PC-9 (cell line): ENCODE data around the gene COL23A1. TPM values are rescaled to one million over a fixed set of nuclear protein-coding genes. Genes with fewer than 3 reads are reported as not detected.
A peak's percentile ranks its signal among the peaks of the same experiment; 100 is the strongest.

ENCODE experiments used
- BruUV-seq: library from RNA; stranded (reverse); fragments of 400-500 nt; replicated peaks from 2 replicates; lab custom pipeline; 2021; lab: Mats Ljungman, UMichigan
- CTCF ChIA-PET: fragments of 300-600 bp; sonication (Branson Sonifier 250); formaldehyde crosslinking; loops from one replicate; lab custom pipeline; 2022; ENCODE audit warnings: antibody characterized with exemption; lab: Charles Lee
- POLR2A ChIA-PET: fragments of 300-600 bp; sonication (Branson Sonifier 250); formaldehyde crosslinking; loops from one replicate; lab custom pipeline; 2022; ENCODE audit warnings: antibody characterized with exemption; ENCODE audit not compliant: unreplicated experiment; lab: Charles Lee
- DNase-seq, 2 experiments: peaks; one replicate each; pipeline versions ENCODE4 v3.0.0 to v3.0.0-alpha.2; 2015 to 2022; ENCODE audit warnings: mixed read lengths in 1 of 2
- H2AFZ ChIP-seq: fragments of 200-600 bp; sonication (generic); 2 replicates; pipeline ENCODE4 v1.8.1; 2017; ENCODE audit warnings: antibody characterized with exemption
- H3F3A ChIP-seq: fragments of 200-600 bp; sonication (generic); 2 replicates; pipeline ENCODE4 v1.8.1; 2017; ENCODE audit warnings: antibody characterized with exemption, mild to moderate bottlenecking, low read depth; ENCODE audit not compliant: insufficient read depth
- H3K27ac ChIP-seq: fragments of 200-600 bp; sonication (generic); 2 replicates; pipeline ENCODE4 v1.6.1; 2016; ENCODE audit warnings: mixed run types
- H3K27me3 ChIP-seq: fragments of 200-600 bp; sonication (generic); 2 replicates; pipeline ENCODE4 v1.6.1; 2016; ENCODE audit warnings: low read depth, mixed run types; ENCODE audit not compliant: insufficient read depth
- H3K36me3 ChIP-seq: fragments of 200-600 bp; sonication (generic); 2 replicates; pipeline ENCODE4 v1.6.1; 2016; ENCODE audit warnings: low read depth, mixed run types
- H3K4me1 ChIP-seq: fragments of 200-600 bp; sonication (generic); replicated peaks from 2 replicates; pipeline ENCODE4 v1.6.1; 2016; ENCODE audit warnings: mixed run types; ENCODE audit not compliant: insufficient read depth
- H3K4me2 ChIP-seq: fragments of 200-600 bp; sonication (generic); 2 replicates; pipeline ENCODE4 v1.6.1; 2017; ENCODE audit warnings: mixed run types
- H3K4me3 ChIP-seq: fragments of 200-600 bp; sonication (generic); 2 replicates; pipeline ENCODE4 v1.6.1; 2016; ENCODE audit warnings: mixed run types
- H3K79me2 ChIP-seq: fragments of 200-600 bp; sonication (generic); 2 replicates; pipeline ENCODE4 v1.6.1; 2017; ENCODE audit warnings: low read depth, mixed run types
- H3K9me2 ChIP-seq: fragments of 200-600 bp; sonication (generic); 2 replicates; pipeline ENCODE4 v1.8.1; 2017; ENCODE audit warnings: mild to moderate bottlenecking; ENCODE audit not compliant: insufficient read depth
- H3K9me3 ChIP-seq: fragments of 200-600 bp; sonication (generic); 2 replicates; pipeline ENCODE4 v1.8.1; 2016; ENCODE audit warnings: low read depth; ENCODE audit not compliant: insufficient read depth
- H4K20me1 ChIP-seq: fragments of 200-600 bp; sonication (generic); 2 replicates; pipeline ENCODE4 v1.8.1; 2017; ENCODE audit not compliant: insufficient read depth
- EZH2 ChIP-seq: fragments of 200-600 bp; sonication (generic); IDR thresholded peaks from 2 replicates; pipeline ENCODE4 v1.8.0; 2017; ENCODE audit warnings: antibody characterized with exemption, low read depth
- intact Hi-C: fragments of 100-400 bp; cut with micrococcal nuclease; formaldehyde crosslinking; loops from one replicate; pipeline ENCODE4 v1.10.0; 2022; ENCODE audit not compliant: unreplicated experiment
- total RNA-seq: library from RNA; stranded (reverse); gene quantifications from 2 replicates; pipeline ENCODE4 v1.2.3, GENCODE V29; 2021
- TF ChIP-seq, protein P1 (sequence below): fragments of 200-600 bp; sonication (generic); conservative IDR thresholded peaks from 2 replicates; pipeline ENCODE4 v1.6.1; 2017; ENCODE audit warnings: mixed run types, antibody characterized with exemption, mild to moderate bottlenecking, moderate library complexity

COL23A1 gene
- total RNA-seq, 1 experiment from 2014 or later = not detected

DNA sequence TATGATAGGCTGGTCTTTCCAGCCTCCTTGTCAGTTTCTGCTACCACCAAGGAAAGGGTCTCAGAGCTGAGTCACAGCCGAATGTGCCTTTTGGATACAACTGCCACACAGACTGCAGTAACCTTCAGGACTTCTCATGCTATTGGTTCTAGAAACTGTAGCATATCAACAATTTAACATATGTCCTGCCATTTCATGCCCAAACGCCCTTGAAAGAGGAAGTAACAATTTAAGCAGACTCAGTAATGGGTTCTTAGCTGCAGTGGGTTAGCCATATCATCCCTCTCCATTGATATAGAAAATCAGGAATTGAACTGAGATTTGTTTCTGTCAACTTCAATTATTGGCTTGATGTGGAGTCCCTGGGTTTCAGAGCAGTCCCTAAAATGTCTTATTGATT is 40.8 kb upstream of the COL23A1 start:
- H3K4me1 ChIP-seq = peaks cover 38% of the 10 kb centered on the region

DNA sequence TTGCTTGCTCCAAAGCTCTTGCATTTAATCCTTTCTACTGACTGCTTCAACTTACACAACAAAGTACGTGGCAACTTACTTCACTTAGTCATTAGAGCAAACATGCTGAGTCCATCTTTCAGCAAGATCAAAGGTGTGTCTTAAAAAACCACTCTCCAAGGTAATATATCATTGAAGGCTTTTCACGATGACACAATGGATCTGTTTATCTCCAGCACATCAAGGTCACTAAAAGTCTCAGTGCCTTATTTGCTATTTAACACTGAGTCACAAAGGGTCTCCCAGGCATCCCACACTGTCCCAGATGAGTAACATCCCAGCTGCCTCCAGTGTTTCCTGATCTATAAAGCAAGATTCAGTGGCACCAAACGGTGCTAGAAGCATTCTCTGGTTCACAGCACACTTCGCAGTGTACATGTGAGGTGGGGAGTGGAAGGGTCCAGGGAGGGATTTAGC is 40.3 kb upstream of the COL23A1 start:
- intact Hi-C loops = loop anchor here (1.0 kb wide), 1 partner anchor 12 kb away; no protein-coding TSS in a partner anchor
- no peaks in the 10 kb centered on the region for H3K36me3 ChIP-seq
- BruUV-seq = no TSS peak
- H3K27ac ChIP-seq = peak overlapping the region; percentile 54
- peak overlapping the region; percentile 44 for H3K4me2 ChIP-seq
- TF ChIP-seq EZH2 = no peak
- TF ChIP-seq, protein P1, sequence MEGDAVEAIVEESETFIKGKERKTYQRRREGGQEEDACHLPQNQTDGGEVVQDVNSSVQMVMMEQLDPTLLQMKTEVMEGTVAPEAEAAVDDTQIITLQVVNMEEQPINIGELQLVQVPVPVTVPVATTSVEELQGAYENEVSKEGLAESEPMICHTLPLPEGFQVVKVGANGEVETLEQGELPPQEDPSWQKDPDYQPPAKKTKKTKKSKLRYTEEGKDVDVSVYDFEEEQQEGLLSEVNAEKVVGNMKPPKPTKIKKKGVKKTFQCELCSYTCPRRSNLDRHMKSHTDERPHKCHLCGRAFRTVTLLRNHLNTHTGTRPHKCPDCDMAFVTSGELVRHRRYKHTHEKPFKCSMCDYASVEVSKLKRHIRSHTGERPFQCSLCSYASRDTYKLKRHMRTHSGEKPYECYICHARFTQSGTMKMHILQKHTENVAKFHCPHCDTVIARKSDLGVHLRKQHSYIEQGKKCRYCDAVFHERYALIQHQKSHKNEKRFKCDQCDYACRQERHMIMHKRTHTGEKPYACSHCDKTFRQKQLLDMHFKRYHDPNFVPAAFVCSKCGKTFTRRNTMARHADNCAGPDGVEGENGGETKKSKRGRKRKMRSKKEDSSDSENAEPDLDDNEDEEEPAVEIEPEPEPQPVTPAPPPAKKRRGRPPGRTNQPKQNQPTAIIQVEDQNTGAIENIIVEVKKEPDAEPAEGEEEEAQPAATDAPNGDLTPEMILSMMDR = no peak
- peaks cover 40% of the 10 kb centered on the region for H3F3A ChIP-seq
- H2AFZ ChIP-seq = no peak overlapping the region
- peaks cover 9% of the 10 kb centered on the region for H3K9me3 ChIP-seq
- H4K20me1 ChIP-seq = no peaks in the 10 kb centered on the region
- no peaks in the 10 kb centered on the region for H3K9me2 ChIP-seq
- ChIA-PET CTCF (interaction anchor here (0.5 kb wide), 1 partner anchor 1075 kb away, joined by 3 read pairs; no protein-coding TSS in a partner anchor), POLR2A (interaction anchor here (0.6 kb wide), 1 partner anchor 8 kb away, joined by 8 read pairs; no protein-coding TSS in a partner anchor)
- H3K79me2 ChIP-seq = peaks cover 11% of the 10 kb centered on the region
- DNase-seq = peak; percentile 18 to 95
- peaks cover 36% of the 10 kb centered on the region for H3K4me1 ChIP-seq
- H3K27me3 ChIP-seq = no peaks in the 10 kb centered on the region
- no peak overlapping the region for H3K4me3 ChIP-seq

More for the DNA sequence above, 40.8 kb upstream of the COL23A1 start:
- ChIA-PET CTCF (no interaction called here), POLR2A (no interaction called here)
- Histone ChIP-seq H3K36me3 (no peaks in the 10 kb centered on the region), H3K4me2 (peak overlapping the region; percentile 44), H3F3A (peaks cover 42% of the 10 kb centered on the region), H3K9me2 (no peaks in the 10 kb centered on the region), H3K4me3 (no peak overlapping the region), H3K27me3 (no peaks in the 10 kb centered on the region), H4K20me1 (no peaks in the 10 kb centered on the region), H2AFZ (no peak overlapping the region), H3K9me3 (peaks cover 9% of the 10 kb centered on the region), H3K79me2 (peaks cover 6% of the 10 kb centered on the region), H3K27ac (peak overlapping the region; percentile 54)
- no TSS peak for BruUV-seq
- no peak for DNase-seq
- TF ChIP-seq, protein P1 = no peak
- TF ChIP-seq EZH2 = no peak
- intact Hi-C loops = loop anchor here (1.0 kb wide), 1 partner anchor 11 kb away; no protein-coding TSS in a partner anchor

DNA sequence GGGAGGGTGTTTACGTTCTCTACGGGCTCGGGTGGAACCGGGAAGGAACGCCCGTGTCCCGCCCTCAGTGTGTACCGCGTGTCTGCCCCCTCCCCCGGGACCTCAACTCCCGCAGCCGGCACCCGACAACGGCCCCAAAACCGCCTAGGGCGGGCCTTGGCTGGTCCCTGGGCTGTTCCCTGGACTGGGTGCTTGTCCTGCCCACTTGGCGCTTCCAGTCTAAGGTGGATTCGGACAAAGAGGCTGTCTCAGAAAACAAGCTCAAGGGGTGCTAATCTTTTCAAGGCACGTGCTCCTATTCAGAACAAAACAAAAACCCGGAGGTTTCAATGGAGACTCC is 37.0 kb upstream of the COL23A1 start:
- no peak overlapping the region for H3K27ac ChIP-seq

More for the DNA sequence above, 37.0 kb upstream of the COL23A1 start:
- no peak for DNase-seq
- TSS peak; percentile 94 for BruUV-seq
- Histone ChIP-seq H3K27me3 (no peaks in the 10 kb centered on the region), H2AFZ (peak overlapping the region; percentile 99), H3K9me2 (no peaks in the 10 kb centered on the region), H4K20me1 (no peaks in the 10 kb centered on the region; the same call in 1 of the 2 replicates), H3K36me3 (peaks cover 15% of the 10 kb centered on the region), H3K79me2 (peaks cover 39% of the 10 kb centered on the region), H3K4me2 (peak overlapping the region; percentile 56), H3K9me3 (peaks cover 3% of the 10 kb centered on the region; the same call in 1 of the 2 replicates), H3K4me1 (peaks cover 41% of the 10 kb centered on the region), H3K4me3 (peak overlapping the region; percentile 85; the same call in 1 of the 2 replicates), H3F3A (peaks cover 22% of the 10 kb centered on the region)
- ChIA-PET POLR2A (interaction anchor here (0.7 kb wide), 2 partner anchors 8 to 101 kb away, joined by 4 to 7 read pairs; no protein-coding TSS in a partner anchor), CTCF (no interaction called here)
- TF ChIP-seq, protein P1 = no peak
- TF ChIP-seq EZH2 = no peak
- intact Hi-C loops = loop anchor here (2.0 to 10.0 kb wide), 2 partner anchors 48 to 392 kb away; partner anchors contain the start of gene PHYKPL
